HepG2 (cell line): ENCODE measurements around the gene NFATC4. TPM values are rescaled to one million over a fixed set of nuclear protein-coding genes. Genes with fewer than 3 reads are reported as not detected.

Experiments used
- HOXA3 ChIP-seq: sonication (generic); formaldehyde crosslinking; IDR thresholded peaks from 2 replicates; pipeline ENCODE4 v1.5.0; 2020; ENCODE audit warnings: missing genetic modification reagents
- MAFF ChIP-seq: IDR thresholded peaks from 2 replicates; pipeline ENCODE4 v1.6.1; 2011; ENCODE audit warnings: low read depth, low read length, improper control_type of control experiment
- RARG ChIP-seq: sonication (generic); formaldehyde crosslinking; IDR thresholded peaks from 2 replicates; pipeline ENCODE4 v1.4.0; 2020; ENCODE audit warnings: low read depth, mild to moderate bottlenecking, missing genetic modification reagents
- ZBTB21 ChIP-seq: sonication (generic); formaldehyde crosslinking; IDR thresholded peaks from 2 replicates; pipeline ENCODE4 v1.4.0; 2020; ENCODE audit warnings: missing genetic modification reagents
- polyA plus RNA-seq, 8 experiments: library from polyadenylated mRNA; depleted of rRNA in 3 of 8; stranded (reverse) in 7 of 8; unstranded in 1 of 8; fragments of >200 nt; fragmentation: Illumina TruSeq in 4 of 8; extraction: Trizol in 4 of 8; gene quantifications; 2 replicates each; pipeline versions ENCODE4 v1.2.1 to v1.2.3, GENCODE V29; 2011 to 2016; ENCODE audit warnings: low read depth in 4 of 8, missing spikeins in 1 of 8, mixed read lengths in 1 of 8; ENCODE audit not compliant: insufficient read depth in 1 of 8
- total RNA-seq, 5 experiments: library from RNA; depleted of rRNA; stranded (reverse); fragments of >200 nt; fragmentation: Illumina TruSeq; extraction: Trizol; gene quantifications; 2 replicates each; pipeline ENCODE4 v1.2.3, GENCODE V29; 2016; ENCODE audit warnings: low read depth in 1 of 5
- TF ChIP-seq, protein P1 (sequence below): sonication (generic); formaldehyde crosslinking; IDR thresholded peaks from 2 replicates; pipeline ENCODE4 v1.4.0; 2020; ENCODE audit warnings: missing genetic modification reagents
- TF ChIP-seq, protein P2 (sequence below): sonication (generic); formaldehyde crosslinking; IDR thresholded peaks from 2 replicates; pipeline ENCODE4 v1.9.0; 2021; ENCODE audit warnings: missing genetic modification reagents, borderline replicate concordance
- TF ChIP-seq, protein P3 (sequence below): sonication (generic); formaldehyde crosslinking; IDR thresholded peaks from 2 replicates; pipeline ENCODE4 v1.4.0; 2020; ENCODE audit warnings: missing genetic modification reagents
- TF ChIP-seq, protein P4 (sequence below): sonication (generic); formaldehyde crosslinking; IDR thresholded peaks from 2 replicates; pipeline ENCODE4 v1.5.0; 2020; ENCODE audit warnings: mild to moderate bottlenecking, missing genetic modification reagents
- TF ChIP-seq, protein P5 (sequence below): sonication (generic); formaldehyde crosslinking; IDR thresholded peaks from 2 replicates; pipeline ENCODE4 v1.8.1; 2023; ENCODE audit warnings: mild to moderate bottlenecking, moderate library complexity, missing genetic modification reagents
- TF ChIP-seq, protein P6 (sequence below): sonication (generic); formaldehyde crosslinking; IDR thresholded peaks from 2 replicates; pipeline ENCODE4 v1.9.0; 2022; ENCODE audit warnings: missing genetic modification reagents, mild to moderate bottlenecking, borderline replicate concordance
- TF ChIP-seq, protein P7 (sequence below): sonication (generic); formaldehyde crosslinking; IDR thresholded peaks from 2 replicates; pipeline ENCODE4 v1.4.0; 2020; ENCODE audit warnings: mild to moderate bottlenecking, missing genetic modification reagents, borderline replicate concordance

NFATC4 gene
- total and polyA plus RNA-seq, 2 of the 13 experiments (the other 11 are each of a cell fraction or from before 2014, with no cell fraction given): 0.04 to 0.15 TPM

DNA sequence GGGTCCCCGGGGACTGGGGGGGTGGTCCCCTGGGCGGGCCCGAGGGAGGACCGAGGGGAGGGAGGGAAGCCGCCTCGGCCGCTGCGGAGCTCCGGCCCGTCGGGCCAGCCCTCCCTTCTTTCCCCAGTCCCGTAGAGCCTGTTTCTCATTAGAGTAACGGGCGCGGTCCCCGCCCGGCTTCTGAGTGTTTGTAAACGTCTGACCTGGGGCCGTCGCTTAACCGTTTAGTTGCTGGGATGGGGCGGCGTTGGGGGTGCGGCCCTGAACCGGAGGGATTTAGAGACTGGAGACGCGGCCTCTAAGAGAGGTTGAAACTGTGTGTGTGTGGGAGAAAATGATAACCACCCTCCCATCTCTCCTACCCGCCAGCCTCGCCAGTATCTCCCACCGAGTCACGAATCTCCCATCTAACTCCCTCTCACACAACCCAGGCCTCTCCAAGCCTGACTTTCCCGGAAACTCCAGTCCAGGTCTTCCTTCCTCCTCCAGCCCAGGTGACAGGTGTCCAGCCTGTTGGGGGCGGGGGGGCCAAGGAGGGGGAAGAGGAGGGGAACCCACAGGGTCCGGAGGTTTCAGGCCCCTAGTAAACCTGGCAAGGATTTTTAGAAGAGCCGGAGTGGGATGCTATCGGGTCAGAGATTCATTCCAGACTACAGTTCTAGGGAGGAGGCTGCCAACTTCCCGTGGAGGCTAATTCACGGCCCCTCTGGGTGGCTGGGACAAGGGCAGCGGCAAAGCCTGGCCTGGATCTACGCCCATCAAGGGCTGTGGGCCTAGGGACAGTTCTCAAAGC lies 1.1 kb upstream of the NFATC4 start (continued):
- TF ChIP-seq, protein P1, sequence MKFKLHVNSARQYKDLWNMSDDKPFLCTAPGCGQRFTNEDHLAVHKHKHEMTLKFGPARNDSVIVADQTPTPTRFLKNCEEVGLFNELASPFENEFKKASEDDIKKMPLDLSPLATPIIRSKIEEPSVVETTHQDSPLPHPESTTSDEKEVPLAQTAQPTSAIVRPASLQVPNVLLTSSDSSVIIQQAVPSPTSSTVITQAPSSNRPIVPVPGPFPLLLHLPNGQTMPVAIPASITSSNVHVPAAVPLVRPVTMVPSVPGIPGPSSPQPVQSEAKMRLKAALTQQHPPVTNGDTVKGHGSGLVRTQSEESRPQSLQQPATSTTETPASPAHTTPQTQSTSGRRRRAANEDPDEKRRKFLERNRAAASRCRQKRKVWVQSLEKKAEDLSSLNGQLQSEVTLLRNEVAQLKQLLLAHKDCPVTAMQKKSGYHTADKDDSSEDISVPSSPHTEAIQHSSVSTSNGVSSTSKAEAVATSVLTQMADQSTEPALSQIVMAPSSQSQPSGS: no peak; the same call in 1 of the 2 replicates
- TF ChIP-seq, protein P2, sequence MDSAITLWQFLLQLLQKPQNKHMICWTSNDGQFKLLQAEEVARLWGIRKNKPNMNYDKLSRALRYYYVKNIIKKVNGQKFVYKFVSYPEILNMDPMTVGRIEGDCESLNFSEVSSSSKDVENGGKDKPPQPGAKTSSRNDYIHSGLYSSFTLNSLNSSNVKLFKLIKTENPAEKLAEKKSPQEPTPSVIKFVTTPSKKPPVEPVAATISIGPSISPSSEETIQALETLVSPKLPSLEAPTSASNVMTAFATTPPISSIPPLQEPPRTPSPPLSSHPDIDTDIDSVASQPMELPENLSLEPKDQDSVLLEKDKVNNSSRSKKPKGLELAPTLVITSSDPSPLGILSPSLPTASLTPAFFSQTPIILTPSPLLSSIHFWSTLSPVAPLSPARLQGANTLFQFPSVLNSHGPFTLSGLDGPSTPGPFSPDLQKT (CRISPR knock-in tag): no peak
- TF ChIP-seq, protein P3, sequence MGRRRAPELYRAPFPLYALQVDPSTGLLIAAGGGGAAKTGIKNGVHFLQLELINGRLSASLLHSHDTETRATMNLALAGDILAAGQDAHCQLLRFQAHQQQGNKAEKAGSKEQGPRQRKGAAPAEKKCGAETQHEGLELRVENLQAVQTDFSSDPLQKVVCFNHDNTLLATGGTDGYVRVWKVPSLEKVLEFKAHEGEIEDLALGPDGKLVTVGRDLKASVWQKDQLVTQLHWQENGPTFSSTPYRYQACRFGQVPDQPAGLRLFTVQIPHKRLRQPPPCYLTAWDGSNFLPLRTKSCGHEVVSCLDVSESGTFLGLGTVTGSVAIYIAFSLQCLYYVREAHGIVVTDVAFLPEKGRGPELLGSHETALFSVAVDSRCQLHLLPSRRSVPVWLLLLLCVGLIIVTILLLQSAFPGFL (CRISPR knock-in tag): peak; percentile 18; the same call in 1 of the 2 replicates
- TF ChIP-seq HOXA3 (CRISPR knock-in tag): peak; percentile 16
- TF ChIP-seq, protein P4, sequence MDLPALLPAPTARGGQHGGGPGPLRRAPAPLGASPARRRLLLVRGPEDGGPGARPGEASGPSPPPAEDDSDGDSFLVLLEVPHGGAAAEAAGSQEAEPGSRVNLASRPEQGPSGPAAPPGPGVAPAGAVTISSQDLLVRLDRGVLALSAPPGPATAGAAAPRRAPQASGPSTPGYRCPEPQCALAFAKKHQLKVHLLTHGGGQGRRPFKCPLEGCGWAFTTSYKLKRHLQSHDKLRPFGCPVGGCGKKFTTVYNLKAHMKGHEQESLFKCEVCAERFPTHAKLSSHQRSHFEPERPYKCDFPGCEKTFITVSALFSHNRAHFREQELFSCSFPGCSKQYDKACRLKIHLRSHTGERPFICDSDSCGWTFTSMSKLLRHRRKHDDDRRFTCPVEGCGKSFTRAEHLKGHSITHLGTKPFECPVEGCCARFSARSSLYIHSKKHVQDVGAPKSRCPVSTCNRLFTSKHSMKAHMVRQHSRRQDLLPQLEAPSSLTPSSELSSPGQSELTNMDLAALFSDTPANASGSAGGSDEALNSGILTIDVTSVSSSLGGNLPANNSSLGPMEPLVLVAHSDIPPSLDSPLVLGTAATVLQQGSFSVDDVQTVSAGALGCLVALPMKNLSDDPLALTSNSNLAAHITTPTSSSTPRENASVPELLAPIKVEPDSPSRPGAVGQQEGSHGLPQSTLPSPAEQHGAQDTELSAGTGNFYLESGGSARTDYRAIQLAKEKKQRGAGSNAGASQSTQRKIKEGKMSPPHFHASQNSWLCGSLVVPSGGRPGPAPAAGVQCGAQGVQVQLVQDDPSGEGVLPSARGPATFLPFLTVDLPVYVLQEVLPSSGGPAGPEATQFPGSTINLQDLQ (CRISPR knock-in tag): no peak
- TF ChIP-seq, protein P5, sequence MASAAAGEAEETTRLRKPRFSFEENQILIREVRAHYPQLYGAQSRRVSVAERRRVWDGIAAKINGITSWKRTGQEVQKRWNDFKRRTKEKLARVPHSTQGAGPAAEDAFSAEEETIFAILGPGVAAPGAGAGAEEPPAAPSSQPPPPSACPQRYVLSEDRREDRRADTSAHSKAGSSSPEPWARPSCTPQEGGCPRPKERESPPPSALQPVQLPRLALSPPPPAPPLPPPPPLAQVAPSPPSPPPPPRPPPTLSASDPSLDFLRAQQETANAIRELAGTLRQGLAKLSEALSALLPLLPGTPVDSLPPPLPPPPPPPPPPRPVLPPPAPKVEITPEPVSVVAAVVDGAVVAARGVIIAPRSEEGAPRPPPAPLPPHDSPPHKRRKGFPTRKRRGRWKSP (CRISPR knock-in tag): peak; percentile 79; the same call in 1 of the 2 replicates
- TF ChIP-seq, protein P6, sequence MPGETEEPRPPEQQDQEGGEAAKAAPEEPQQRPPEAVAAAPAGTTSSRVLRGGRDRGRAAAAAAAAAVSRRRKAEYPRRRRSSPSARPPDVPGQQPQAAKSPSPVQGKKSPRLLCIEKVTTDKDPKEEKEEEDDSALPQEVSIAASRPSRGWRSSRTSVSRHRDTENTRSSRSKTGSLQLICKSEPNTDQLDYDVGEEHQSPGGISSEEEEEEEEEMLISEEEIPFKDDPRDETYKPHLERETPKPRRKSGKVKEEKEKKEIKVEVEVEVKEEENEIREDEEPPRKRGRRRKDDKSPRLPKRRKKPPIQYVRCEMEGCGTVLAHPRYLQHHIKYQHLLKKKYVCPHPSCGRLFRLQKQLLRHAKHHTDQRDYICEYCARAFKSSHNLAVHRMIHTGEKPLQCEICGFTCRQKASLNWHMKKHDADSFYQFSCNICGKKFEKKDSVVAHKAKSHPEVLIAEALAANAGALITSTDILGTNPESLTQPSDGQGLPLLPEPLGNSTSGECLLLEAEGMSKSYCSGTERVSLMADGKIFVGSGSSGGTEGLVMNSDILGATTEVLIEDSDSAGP (CRISPR knock-in tag): no peak; the same call in 1 of the 2 replicates
- TF ChIP-seq, protein P7, sequence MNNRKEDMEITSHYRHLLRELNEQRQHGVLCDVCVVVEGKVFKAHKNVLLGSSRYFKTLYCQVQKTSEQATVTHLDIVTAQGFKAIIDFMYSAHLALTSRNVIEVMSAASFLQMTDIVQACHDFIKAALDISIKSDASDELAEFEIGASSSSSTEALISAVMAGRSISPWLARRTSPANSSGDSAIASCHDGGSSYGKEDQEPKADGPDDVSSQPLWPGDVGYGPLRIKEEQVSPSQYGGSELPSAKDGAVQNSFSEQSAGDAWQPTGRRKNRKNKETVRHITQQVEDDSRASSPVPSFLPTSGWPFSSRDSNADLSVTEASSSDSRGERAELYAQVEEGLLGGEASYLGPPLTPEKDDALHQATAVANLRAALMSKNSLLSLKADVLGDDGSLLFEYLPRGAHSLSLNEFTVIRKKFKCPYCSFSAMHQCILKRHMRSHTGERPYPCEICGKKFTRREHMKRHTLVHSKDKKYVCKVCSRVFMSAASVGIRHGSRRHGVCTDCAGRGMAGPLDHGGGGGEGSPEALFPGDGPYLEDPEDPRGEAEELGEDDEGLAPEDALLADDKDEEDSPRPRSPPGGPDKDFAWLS (CRISPR knock-in tag): no peak; the same call in 1 of the 2 replicates
- no peak for TF ChIP-seq RARG
- TF ChIP-seq MAFF: no peak
- no peak for TF ChIP-seq ZBTB21 (CRISPR knock-in tag)
